Body of pancreas (tissue), 4 donors: Measurements from ENCODE around the gene NRP1. TPM values are rescaled to one million over a fixed set of nuclear protein-coding genes. Genes with fewer than 3 reads are reported as not detected.

Experiments
- ATAC-seq: fragments of 150-250 bp; one replicate; pipeline ENCODE4 v1.9.1; 2016
- DNase-seq, 4 donors: peaks; one replicate each; pipeline ENCODE4 v3.0.0-alpha.2; 2019
- H3K27ac ChIP-seq, 4 donors: fragments of 200-600 bp; sonication (generic); 1 replicate in 3 of 4; 2 replicates in 1 of 4; pipeline versions ENCODE4 v1.5.1 to v1.6.1; 2016 to 2019; ENCODE audit warnings: mild to moderate bottlenecking in 1 of 4, mixed read lengths in 1 of 4, moderate library complexity in 1 of 4
- H3K27me3 ChIP-seq, 2 donors: fragments of 200-600 bp; sonication (generic); one replicate each; pipeline ENCODE4 v1.6.0; 2016; ENCODE audit warnings: mild to moderate bottlenecking in 1 of 2
- H3K36me3 ChIP-seq, 2 donors: fragments of 200-600 bp; sonication (generic); replicated peaks in 1 of 2; 2 replicates each; pipeline ENCODE4 v1.5.1; 2016; ENCODE audit warnings: low read depth in 2 of 2; ENCODE audit not compliant: insufficient read depth in 1 of 2
- H3K4me1 ChIP-seq: fragments of 200-600 bp; sonication (generic); one replicate; pipeline ENCODE4 v1.6.0; 2016
- H3K4me3 ChIP-seq, 2 donors: fragments of 200-600 bp; sonication (generic); 1 replicate in 1 of 2; 2 replicates in 1 of 2; pipeline ENCODE4 v1.5.1; 2016 to 2019
- H3K9me3 ChIP-seq, 3 donors: fragments of 200-600 bp; sonication (generic); 1 replicate in 2 of 3; 2 replicates in 1 of 3; pipeline ENCODE4 v1.5.1; 2016
- POLR2A ChIP-seq, 3 donors: fragments of 450-650 bp; IDR thresholded peaks; one replicate each; pipeline ENCODE4 v1.6.1; 2016; ENCODE audit warnings: antibody characterized with exemption in 3 of 3, mild to moderate bottlenecking in 2 of 3
- WGBS, 2 donors: methylation state at CpG; one replicate each; pipeline ENCODE4 v1.1.5; 2017; 5-methylcytosine and 5-hydroxymethylcytosine counted together
- intact Hi-C: fragments of 100-400 bp; cut with DNase I; formaldehyde crosslinking; loops from one replicate; pipeline ENCODE4 v1.15.1; 2023
- total RNA-seq, 2 donors: library from RNA; depleted of rRNA; stranded (reverse); fragments of >200 nt; gene quantifications; one replicate each; pipeline ENCODE4 v1.1.0, GENCODE V29; 2016
- TF ChIP-seq, protein P1 (sequence below), 7 experiments: fragments of 450-650 bp in 4 of 7; fragments of 200-600 bp in 3 of 7; sonication (generic) in 3 of 7; IDR thresholded peaks; one replicate each; pipeline ENCODE4 v1.5.1; 2016 to 2019; ENCODE audit warnings: antibody characterized with exemption in 7 of 7

The NRP1 gene
- total RNA-seq, 2 donors from 2014 or later: 37.6 to 62.6 TPM

DNA sequence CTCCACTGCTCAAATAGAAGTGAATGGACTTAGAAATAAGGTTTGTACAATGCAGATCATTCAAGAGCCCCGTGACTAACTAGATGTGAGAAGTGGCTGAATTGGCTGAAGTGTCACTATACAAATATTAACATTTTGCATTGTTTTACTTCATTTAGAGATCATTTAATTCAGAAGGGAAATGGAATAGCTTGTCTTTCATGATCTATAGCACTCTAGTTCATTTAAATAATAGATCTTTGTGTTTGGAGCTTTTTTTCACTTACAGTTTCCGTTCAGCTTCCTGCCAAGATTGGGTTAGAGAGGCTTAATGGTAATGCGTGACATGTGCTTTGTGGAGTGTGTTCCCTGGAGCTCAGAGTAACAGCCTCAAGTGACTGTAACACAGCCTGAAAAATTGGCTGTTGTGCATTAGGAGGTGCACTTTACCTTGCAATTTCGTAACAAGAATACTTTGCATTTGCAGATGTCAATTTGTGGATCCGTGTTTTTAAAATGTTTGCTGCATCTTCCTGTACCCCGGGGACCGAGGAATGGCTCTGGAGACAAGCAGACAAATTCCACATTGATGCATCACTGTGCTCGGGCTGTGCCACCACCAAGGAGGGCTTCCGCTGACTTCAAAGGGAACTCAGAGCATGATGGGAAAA lies 170.3 kb downstream of the NRP1 start:
- no peaks in the 10 kb centered on the region for H3K4me1 ChIP-seq
- H3K27me3 ChIP-seq: no peaks in the 10 kb centered on the region
- WGBS, 2 donors: 50 to 51% methylated on average over 9 of the region's 9 CpGs
- no peak overlapping the region for H3K27ac ChIP-seq
- H3K4me3 ChIP-seq: no peak overlapping the region
- no peaks in the 10 kb centered on the region for H3K9me3 ChIP-seq
- ATAC-seq (no peak), DNase-seq (no peak)
- TF ChIP-seq, protein P1, sequence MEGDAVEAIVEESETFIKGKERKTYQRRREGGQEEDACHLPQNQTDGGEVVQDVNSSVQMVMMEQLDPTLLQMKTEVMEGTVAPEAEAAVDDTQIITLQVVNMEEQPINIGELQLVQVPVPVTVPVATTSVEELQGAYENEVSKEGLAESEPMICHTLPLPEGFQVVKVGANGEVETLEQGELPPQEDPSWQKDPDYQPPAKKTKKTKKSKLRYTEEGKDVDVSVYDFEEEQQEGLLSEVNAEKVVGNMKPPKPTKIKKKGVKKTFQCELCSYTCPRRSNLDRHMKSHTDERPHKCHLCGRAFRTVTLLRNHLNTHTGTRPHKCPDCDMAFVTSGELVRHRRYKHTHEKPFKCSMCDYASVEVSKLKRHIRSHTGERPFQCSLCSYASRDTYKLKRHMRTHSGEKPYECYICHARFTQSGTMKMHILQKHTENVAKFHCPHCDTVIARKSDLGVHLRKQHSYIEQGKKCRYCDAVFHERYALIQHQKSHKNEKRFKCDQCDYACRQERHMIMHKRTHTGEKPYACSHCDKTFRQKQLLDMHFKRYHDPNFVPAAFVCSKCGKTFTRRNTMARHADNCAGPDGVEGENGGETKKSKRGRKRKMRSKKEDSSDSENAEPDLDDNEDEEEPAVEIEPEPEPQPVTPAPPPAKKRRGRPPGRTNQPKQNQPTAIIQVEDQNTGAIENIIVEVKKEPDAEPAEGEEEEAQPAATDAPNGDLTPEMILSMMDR (IDR thresholded peaks at IDR 0.05): no peak
- H3K36me3 ChIP-seq: no peaks in the 10 kb centered on the region
- intact Hi-C loops: no loop called here

DNA sequence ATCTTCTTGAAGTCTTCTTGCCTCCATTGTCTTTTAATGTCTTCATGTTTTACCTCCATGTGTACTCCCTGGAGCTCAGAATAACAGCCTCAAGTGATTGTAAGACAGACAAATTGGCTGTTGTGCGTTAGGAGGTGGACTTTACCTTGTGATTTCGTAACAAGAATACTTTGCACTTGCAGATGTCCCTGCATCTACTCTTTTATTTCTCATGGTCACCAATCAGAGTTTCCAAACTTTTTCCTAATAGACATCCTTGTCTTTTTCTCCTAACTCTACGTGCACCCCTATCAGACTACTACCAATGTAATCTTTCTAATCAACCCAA lies 172.3 kb downstream of the NRP1 start:
- ATAC-seq (no peak), DNase-seq (no peak)
- no peaks in the 10 kb centered on the region for H3K9me3 ChIP-seq
- H3K4me1 ChIP-seq: peaks cover 1% of the 10 kb centered on the region
- intact Hi-C loops: no loop called here
- H3K27ac ChIP-seq: no peak overlapping the region
- no peak overlapping the region for H3K4me3 ChIP-seq
- TF ChIP-seq POLR2A (IDR thresholded peaks at IDR 0.05): no peak
- TF ChIP-seq, protein P1 (IDR thresholded peaks at IDR 0.05): no peak
- 69 to 72% methylated on average over 3 of the region's 3 CpGs for WGBS, 2 donors
- no peaks in the 10 kb centered on the region for H3K27me3 ChIP-seq
- no peaks in the 10 kb centered on the region for H3K36me3 ChIP-seq

DNA sequence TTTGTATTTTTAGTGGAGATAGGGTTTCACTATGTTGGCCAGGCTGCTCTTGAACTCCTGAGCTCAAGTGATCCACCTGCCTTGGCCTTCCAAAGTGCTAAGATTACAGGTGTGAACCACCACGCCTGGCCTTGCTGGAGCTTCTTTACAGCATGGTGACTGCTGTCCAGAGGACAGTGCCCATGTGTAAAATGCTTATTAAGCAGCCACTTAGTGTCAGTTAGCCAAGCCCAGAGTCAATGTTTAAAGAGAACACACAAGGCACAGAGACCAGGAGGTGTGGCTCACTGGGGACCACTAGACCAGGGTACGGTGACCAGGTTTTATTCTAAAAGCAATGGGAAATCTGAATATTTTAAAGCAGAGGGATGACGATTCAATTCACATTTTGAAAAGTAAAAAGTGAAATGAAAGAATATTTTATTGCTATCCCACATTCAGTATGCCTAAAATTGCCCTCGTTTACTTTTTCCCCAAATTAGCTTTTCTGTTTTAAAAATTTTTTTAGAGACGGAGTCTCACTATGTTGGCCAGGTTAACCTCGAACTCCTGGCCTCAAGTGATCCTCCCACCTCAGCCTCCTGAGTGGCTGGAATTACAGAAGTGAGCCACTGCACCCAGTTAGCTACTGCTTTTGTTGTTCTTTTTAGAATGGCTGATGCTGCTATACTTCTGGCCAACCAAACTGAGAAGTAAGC lies 172.8 kb downstream of the NRP1 start:
- no peaks in the 10 kb centered on the region for H3K36me3 ChIP-seq
- 84 to 86% methylated on average over 6 of the region's 6 CpGs for WGBS, 2 donors

DNA sequence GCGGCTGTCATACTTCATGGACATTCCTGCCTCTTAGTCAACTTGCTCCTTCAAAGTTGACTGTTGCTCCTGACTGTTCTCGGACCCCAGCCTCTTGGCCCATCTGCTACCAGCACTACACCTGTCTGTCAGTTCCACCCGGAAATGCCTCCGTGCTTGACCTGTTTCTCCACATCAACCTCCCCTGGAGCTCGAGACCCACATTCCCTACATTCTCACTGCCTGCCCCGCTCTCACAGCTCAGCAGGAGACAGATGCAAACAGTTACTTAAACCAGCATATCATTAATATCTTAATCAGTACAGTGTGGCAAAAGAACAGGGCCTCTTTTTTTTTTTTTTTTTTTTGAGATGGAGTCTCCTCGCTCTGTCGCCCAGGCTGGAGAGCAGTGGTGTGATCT lies 174.3 kb downstream of the NRP1 start:
- intact Hi-C loops: no loop called here
- Histone ChIP-seq H3K27ac (peak overlapping the region in 3 of 4 donors; percentile 13 to 63 (median 53)), H3K4me1 (peaks cover 22% of the 10 kb centered on the region), H3K4me3 (no peak overlapping the region), H3K36me3 (no peaks in the 10 kb centered on the region), H3K27me3 (no peaks in the 10 kb centered on the region), H3K9me3 (no peaks in the 10 kb centered on the region)
- no peak for TF ChIP-seq POLR2A (IDR thresholded peaks at IDR 0.05)
- TF ChIP-seq, protein P1 (IDR thresholded peaks at IDR 0.05): no peak
- WGBS, 2 donors: 67 to 75% methylated on average over 8 of the region's 8 CpGs
- DNase-seq: peak; percentile 44 to 67 (median 53)
- peak; percentile 65 for ATAC-seq

More for the DNA sequence above, 172.8 kb downstream of the NRP1 start:
- peaks cover 6% of the 10 kb centered on the region for H3K4me1 ChIP-seq
- no peak for ATAC-seq
- no peaks in the 10 kb centered on the region for H3K9me3 ChIP-seq
- H3K4me3 ChIP-seq: no peak overlapping the region
- no peak for DNase-seq
- intact Hi-C loops: no loop called here
- H3K27me3 ChIP-seq: no peaks in the 10 kb centered on the region
- peak overlapping the region in 1 of 4 donors; percentile 63 for H3K27ac ChIP-seq
- no peak for TF ChIP-seq POLR2A (IDR thresholded peaks at IDR 0.05)
- TF ChIP-seq, protein P1 (IDR thresholded peaks at IDR 0.05): no peak

DNA sequence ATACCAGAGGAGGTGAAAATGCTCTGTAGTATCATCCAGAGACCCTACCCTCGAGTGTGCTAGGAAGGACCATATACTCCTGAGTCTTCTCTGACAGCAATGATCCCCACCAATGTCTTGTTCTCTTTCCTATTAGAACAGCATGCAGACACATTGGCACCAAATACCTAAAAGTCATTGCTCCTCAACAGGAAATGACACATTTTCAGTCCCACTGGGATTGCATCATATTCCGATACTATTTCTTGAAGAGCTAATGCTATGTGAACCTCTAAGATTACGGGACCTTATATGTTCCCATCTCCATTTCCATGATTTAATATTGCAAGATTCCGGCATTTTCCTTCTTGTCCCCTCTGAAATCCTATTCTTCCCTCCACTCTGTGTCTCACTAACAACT lies 177.4 kb downstream of the NRP1 start:
- Histone ChIP-seq H3K27me3 (no peaks in the 10 kb centered on the region), H3K9me3 (no peaks in the 10 kb centered on the region), H3K4me3 (no peak overlapping the region), H3K27ac (peak overlapping the region in 2 of 4 donors; percentile 20 to 57), H3K36me3 (no peaks in the 10 kb centered on the region), H3K4me1 (peaks cover 26% of the 10 kb centered on the region)
- TF ChIP-seq POLR2A (IDR thresholded peaks at IDR 0.05): no peak
- TF ChIP-seq, protein P1 (IDR thresholded peaks at IDR 0.05): no peak
- ATAC-seq: no peak
- WGBS, 2 donors: 89 to 92% methylated on average over 4 of the region's 4 CpGs
- intact Hi-C loops: no loop called here
- DNase-seq: no peak
